HepG2 (cell line): ENCODE results near the gene BORCS5. TPM values are rescaled to one million over a fixed set of nuclear protein-coding genes. Genes with fewer than 3 reads are reported as not detected.

Source experiments
- BHLHE40 ChIP-seq: IDR thresholded peaks from 2 replicates; pipeline ENCODE4 v1.6.1; 2011; ENCODE audit warnings: low read length, improper control_type of control experiment
- CENPBD1 ChIP-seq: sonication (generic); formaldehyde crosslinking; IDR thresholded peaks from 2 replicates; pipeline ENCODE4 v1.8.0; 2022; ENCODE audit warnings: missing genetic modification reagents, low read depth, mild to moderate bottlenecking, borderline replicate concordance
- EP300 ChIP-seq, 3 experiments: sonication (generic) in 1 of 3; formaldehyde crosslinking in 1 of 3; IDR thresholded peaks; 2 replicates each; pipeline versions ENCODE4 v1.5.1 to v1.6.1; 2011 to 2020; ENCODE audit warnings: low read depth in 2 of 3, low read length in 2 of 3, borderline replicate concordance in 1 of 3, improper control_type of control experiment in 1 of 3, mild to moderate bottlenecking in 1 of 3, missing genetic modification reagents in 1 of 3, moderate library complexity in 1 of 3
- TEAD2 ChIP-seq: sonication (generic); formaldehyde crosslinking; IDR thresholded peaks from 2 replicates; pipeline ENCODE4 v1.9.0; 2021; ENCODE audit warnings: missing genetic modification reagents
- UBTF ChIP-seq: sonication (generic); formaldehyde crosslinking; IDR thresholded peaks from 2 replicates; pipeline ENCODE4 v1.4.0; 2020; ENCODE audit warnings: mild to moderate bottlenecking, missing genetic modification reagents
- ZNF207 ChIP-seq: fragments of 450-650 bp; IDR thresholded peaks from 2 replicates; pipeline ENCODE4 v1.6.1; 2016; ENCODE audit warnings: antibody characterized with exemption, borderline replicate concordance
- ZNF558 ChIP-seq: sonication (generic); formaldehyde crosslinking; IDR thresholded peaks from 2 replicates; pipeline ENCODE4 v1.9.0; 2022; ENCODE audit warnings: mild to moderate bottlenecking, missing genetic modification reagents, borderline replicate concordance
- ZNF660 ChIP-seq: sonication (generic); formaldehyde crosslinking; IDR thresholded peaks from 2 replicates; pipeline ENCODE4 v1.5.1; 2020; ENCODE audit warnings: mild to moderate bottlenecking, low read depth, missing genetic modification reagents, borderline replicate concordance
- ZNF724P ChIP-seq: sonication (generic); formaldehyde crosslinking; IDR thresholded peaks from 2 replicates; pipeline ENCODE4 v1.8.0; 2022; ENCODE audit warnings: missing genetic modification reagents, borderline replicate concordance
- ZNF761 ChIP-seq: sonication (generic); formaldehyde crosslinking; conservative IDR thresholded peaks from 2 replicates; pipeline ENCODE4 v1.4.0; 2020; ENCODE audit warnings: mild to moderate bottlenecking, missing genetic modification reagents
- polyA plus RNA-seq, 8 experiments: library from polyadenylated mRNA; depleted of rRNA in 3 of 8; stranded (reverse) in 7 of 8; unstranded in 1 of 8; fragments of >200 nt; fragmentation: Illumina TruSeq in 4 of 8; extraction: Trizol in 4 of 8; gene quantifications; 2 replicates each; pipeline versions ENCODE4 v1.2.1 to v1.2.3, GENCODE V29; 2011 to 2016; ENCODE audit warnings: low read depth in 4 of 8, missing spikeins in 1 of 8, mixed read lengths in 1 of 8; ENCODE audit not compliant: insufficient read depth in 1 of 8
- total RNA-seq, 5 experiments: library from RNA; depleted of rRNA; stranded (reverse); fragments of >200 nt; fragmentation: Illumina TruSeq; extraction: Trizol; gene quantifications; 2 replicates each; pipeline ENCODE4 v1.2.3, GENCODE V29; 2016; ENCODE audit warnings: low read depth in 1 of 5
- TF ChIP-seq, protein P1 (sequence below), 2 experiments: sonication (generic) in 1 of 2; formaldehyde crosslinking in 1 of 2; IDR thresholded peaks; 2 replicates each; pipeline versions ENCODE4 v1.6.1 to v1.9.0; 2014 to 2022; ENCODE audit warnings: antibody characterized with exemption in 1 of 2, borderline replicate concordance in 1 of 2, inconsistent platforms in 1 of 2, low read depth in 1 of 2, missing genetic modification reagents in 1 of 2
- TF ChIP-seq, protein P2 (sequence below): sonication (generic); formaldehyde crosslinking; IDR thresholded peaks from 2 replicates; pipeline ENCODE4 v1.4.0; 2020; ENCODE audit warnings: mild to moderate bottlenecking, missing genetic modification reagents
- TF ChIP-seq, protein P3 (sequence below): sonication (generic); formaldehyde crosslinking; IDR thresholded peaks from 2 replicates; pipeline ENCODE4 v1.5.0; 2020; ENCODE audit warnings: missing genetic modification reagents, mild to moderate bottlenecking, borderline replicate concordance

The BORCS5 gene
- total and polyA plus RNA-seq, 2 of the 13 experiments (the other 11 are each of a cell fraction or from before 2014, with no cell fraction given) = 3.9 to 4.7 TPM

- TF ChIP-seq, protein P1, sequence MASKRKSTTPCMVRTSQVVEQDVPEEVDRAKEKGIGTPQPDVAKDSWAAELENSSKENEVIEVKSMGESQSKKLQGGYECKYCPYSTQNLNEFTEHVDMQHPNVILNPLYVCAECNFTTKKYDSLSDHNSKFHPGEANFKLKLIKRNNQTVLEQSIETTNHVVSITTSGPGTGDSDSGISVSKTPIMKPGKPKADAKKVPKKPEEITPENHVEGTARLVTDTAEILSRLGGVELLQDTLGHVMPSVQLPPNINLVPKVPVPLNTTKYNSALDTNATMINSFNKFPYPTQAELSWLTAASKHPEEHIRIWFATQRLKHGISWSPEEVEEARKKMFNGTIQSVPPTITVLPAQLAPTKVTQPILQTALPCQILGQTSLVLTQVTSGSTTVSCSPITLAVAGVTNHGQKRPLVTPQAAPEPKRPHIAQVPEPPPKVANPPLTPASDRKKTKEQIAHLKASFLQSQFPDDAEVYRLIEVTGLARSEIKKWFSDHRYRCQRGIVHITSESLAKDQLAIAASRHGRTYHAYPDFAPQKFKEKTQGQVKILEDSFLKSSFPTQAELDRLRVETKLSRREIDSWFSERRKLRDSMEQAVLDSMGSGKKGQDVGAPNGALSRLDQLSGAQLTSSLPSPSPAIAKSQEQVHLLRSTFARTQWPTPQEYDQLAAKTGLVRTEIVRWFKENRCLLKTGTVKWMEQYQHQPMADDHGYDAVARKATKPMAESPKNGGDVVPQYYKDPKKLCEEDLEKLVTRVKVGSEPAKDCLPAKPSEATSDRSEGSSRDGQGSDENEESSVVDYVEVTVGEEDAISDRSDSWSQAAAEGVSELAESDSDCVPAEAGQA (IDR thresholded peaks at IDR 0.05; ENCODE audit: low read depth) = no peak
- TF ChIP-seq, protein P1 (CRISPR knock-in tag; IDR thresholded peaks at IDR 0.05; ENCODE audit: borderline replicate concordance) = 0 out of 2 replicates have a peak, but pooled peaks have one; percentile 37
- peak; percentile 60; the same call in 1 of the 2 replicates for TF ChIP-seq BHLHE40
- no peak for TF ChIP-seq ZNF660
- no peak for TF ChIP-seq ZNF207
- peak; percentile 86 to 98; a peak in 3 of 4 replicates for TF ChIP-seq EP300 (IDR thresholded peaks at IDR 0.05; ENCODE audit: low read depth in 2 of 2, low read length in 2 of 2)
- peak; percentile 97 for TF ChIP-seq EP300 (CRISPR knock-in tag; IDR thresholded peaks at IDR 0.05; ENCODE audit: borderline replicate concordance)
- no peak for TF ChIP-seq ZNF724P (CRISPR knock-in tag)
- 0 out of 2 replicates have a peak, but pooled peaks have one; percentile 54 for TF ChIP-seq ZNF761 (CRISPR knock-in tag)
- TF ChIP-seq, protein P2, sequence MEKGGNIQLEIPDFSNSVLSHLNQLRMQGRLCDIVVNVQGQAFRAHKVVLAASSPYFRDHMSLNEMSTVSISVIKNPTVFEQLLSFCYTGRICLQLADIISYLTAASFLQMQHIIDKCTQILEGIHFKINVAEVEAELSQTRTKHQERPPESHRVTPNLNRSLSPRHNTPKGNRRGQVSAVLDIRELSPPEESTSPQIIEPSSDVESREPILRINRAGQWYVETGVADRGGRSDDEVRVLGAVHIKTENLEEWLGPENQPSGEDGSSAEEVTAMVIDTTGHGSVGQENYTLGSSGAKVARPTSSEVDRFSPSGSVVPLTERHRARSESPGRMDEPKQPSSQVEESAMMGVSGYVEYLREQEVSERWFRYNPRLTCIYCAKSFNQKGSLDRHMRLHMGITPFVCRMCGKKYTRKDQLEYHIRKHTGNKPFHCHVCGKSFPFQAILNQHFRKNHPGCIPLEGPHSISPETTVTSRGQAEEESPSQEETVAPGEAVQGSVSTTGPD (CRISPR knock-in tag) = no peak
- TF ChIP-seq ZNF558 (CRISPR knock-in tag) = 0 out of 2 replicates have a peak, but pooled peaks have one; percentile 33
- no peak for TF ChIP-seq TEAD2
- TF ChIP-seq, protein P3, sequence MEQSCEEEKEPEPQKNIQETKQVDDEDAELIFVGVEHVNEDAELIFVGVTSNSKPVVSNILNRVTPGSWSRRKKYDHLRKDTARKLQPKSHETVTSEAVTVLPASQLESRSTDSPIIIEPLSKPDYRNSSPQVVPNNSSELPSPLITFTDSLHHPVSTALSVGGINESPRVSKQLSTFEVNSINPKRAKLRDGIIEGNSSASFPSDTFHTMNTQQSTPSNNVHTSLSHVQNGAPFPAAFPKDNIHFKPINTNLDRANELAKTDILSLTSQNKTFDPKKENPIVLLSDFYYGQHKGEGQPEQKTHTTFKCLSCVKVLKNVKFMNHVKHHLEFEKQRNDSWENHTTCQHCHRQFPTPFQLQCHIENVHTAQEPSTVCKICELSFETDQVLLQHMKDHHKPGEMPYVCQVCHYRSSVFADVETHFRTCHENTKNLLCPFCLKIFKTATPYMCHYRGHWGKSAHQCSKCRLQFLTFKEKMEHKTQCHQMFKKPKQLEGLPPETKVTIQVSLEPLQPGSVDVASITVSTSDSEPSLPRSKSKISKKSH (CRISPR knock-in tag) = no peak
- 0 out of 2 replicates have a peak, but pooled peaks have one; percentile 21 for TF ChIP-seq UBTF (CRISPR knock-in tag)
- no peak for TF ChIP-seq CENPBD1
These were observed 46.7 kb downstream of the BORCS5 start (continued) for GRCh38 chr12:12403264-12404248.
